ENCODE results near the gene LAMB4.

Gene LAMB4

GRCh38 chr7:108130261-108130660, at the start of gene LAMB4:
Gene LAMB4 (minus strand): TSS chr7:108130361. CDS start chr7:108123164, 7,197 bp downstream.
- H3K27me3 ChIP-seq (ENCODE audit: control insufficient read depth, insufficient read depth, low read length) = no peaks in the 10 kb centered on the region
- H3K4me1 ChIP-seq (ENCODE audit: control insufficient read depth, insufficient read depth, low read length) = peaks cover 5% of the 10 kb centered on the region
- H3K9me3 ChIP-seq (ENCODE audit: control insufficient read depth, insufficient read depth, low read length) = no peaks in the 10 kb centered on the region
- no peaks in the 10 kb centered on the region for H3K36me3 ChIP-seq (ENCODE audit: control insufficient read depth, insufficient read depth, low read length)
- H3K4me3 ChIP-seq (ENCODE audit: low read depth, low read length) = no peak within 1 kb of the TSS
- no peak within 1 kb of the TSS for H3K9ac ChIP-seq (ENCODE audit: low read depth, low read length)

- Histone ChIP-seq H3K27me3 (ENCODE audit: control insufficient read depth, insufficient read depth, low read length) (no peaks in the 10 kb centered on the region), H3K4me3 (ENCODE audit: low read depth, low read length) (no peak overlapping the region), H3K9me3 (ENCODE audit: control insufficient read depth, insufficient read depth, low read length) (no peaks in the 10 kb centered on the region), H3K4me1 (ENCODE audit: control insufficient read depth, insufficient read depth, low read length) (peaks cover 2% of the 10 kb centered on the region), H3K36me3 (ENCODE audit: control insufficient read depth, insufficient read depth, low read length) (no peaks in the 10 kb centered on the region), H3K9ac (ENCODE audit: low read depth, low read length) (no peak overlapping the region)
Observed at GRCh38 chr7:108178398-108178797, 48.2 kb upstream of the LAMB4 start.

- Histone ChIP-seq H3K4me3 (ENCODE audit: low read depth, low read length) (no peak overlapping the region), H3K9ac (ENCODE audit: low read depth, low read length) (no peak overlapping the region), H3K4me1 (ENCODE audit: control insufficient read depth, insufficient read depth, low read length) (peaks cover 5% of the 10 kb centered on the region), H3K27me3 (ENCODE audit: control insufficient read depth, insufficient read depth, low read length) (no peaks in the 10 kb centered on the region), H3K9me3 (ENCODE audit: control insufficient read depth, insufficient read depth, low read length) (no peaks in the 10 kb centered on the region), H3K36me3 (ENCODE audit: control insufficient read depth, insufficient read depth, low read length) (no peaks in the 10 kb centered on the region)
Observed at GRCh38 chr7:108171164-108171563, 41.0 kb upstream of the LAMB4 start.

- H3K4me3 ChIP-seq (ENCODE audit: low read depth, low read length) = no peak overlapping the region
- H3K9me3 ChIP-seq (ENCODE audit: control insufficient read depth, insufficient read depth, low read length) = no peaks in the 10 kb centered on the region
- H3K4me1 ChIP-seq (ENCODE audit: control insufficient read depth, insufficient read depth, low read length) = peaks cover 5% of the 10 kb centered on the region
- H3K36me3 ChIP-seq (ENCODE audit: control insufficient read depth, insufficient read depth, low read length) = no peaks in the 10 kb centered on the region
- H3K27me3 ChIP-seq (ENCODE audit: control insufficient read depth, insufficient read depth, low read length) = no peaks in the 10 kb centered on the region
- H3K9ac ChIP-seq (ENCODE audit: low read depth, low read length) = no peak overlapping the region
Observed at GRCh38 chr7:108170251-108170650, 40.1 kb upstream of the LAMB4 start.

GRCh38 chr7:108167460-108167859, 37.3 kb upstream of the LAMB4 start:
- H3K27me3 ChIP-seq (ENCODE audit: control insufficient read depth, insufficient read depth, low read length) = no peaks in the 10 kb centered on the region
- no peaks in the 10 kb centered on the region for H3K36me3 ChIP-seq (ENCODE audit: control insufficient read depth, insufficient read depth, low read length)
- H3K4me1 ChIP-seq (ENCODE audit: control insufficient read depth, insufficient read depth, low read length) = peaks cover 5% of the 10 kb centered on the region
- no peak overlapping the region for H3K4me3 ChIP-seq (ENCODE audit: low read depth, low read length)
- H3K9me3 ChIP-seq (ENCODE audit: control insufficient read depth, insufficient read depth, low read length) = no peaks in the 10 kb centered on the region
- no peak overlapping the region for H3K9ac ChIP-seq (ENCODE audit: low read depth, low read length)

- Histone ChIP-seq H3K4me3 (ENCODE audit: low read depth, low read length) (no peak overlapping the region), H3K9me3 (ENCODE audit: control insufficient read depth, insufficient read depth, low read length) (no peaks in the 10 kb centered on the region), H3K4me1 (ENCODE audit: control insufficient read depth, insufficient read depth, low read length) (peaks cover 5% of the 10 kb centered on the region), H3K9ac (ENCODE audit: low read depth, low read length) (no peak overlapping the region), H3K36me3 (ENCODE audit: control insufficient read depth, insufficient read depth, low read length) (no peaks in the 10 kb centered on the region), H3K27me3 (ENCODE audit: control insufficient read depth, insufficient read depth, low read length) (no peaks in the 10 kb centered on the region)
Observed at GRCh38 chr7:108166687-108167086, 36.5 kb upstream of the LAMB4 start.

- Histone ChIP-seq H3K4me1 (ENCODE audit: control insufficient read depth, insufficient read depth, low read length) (no peaks in the 10 kb centered on the region), H3K9ac (ENCODE audit: low read depth, low read length) (no peak overlapping the region), H3K4me3 (ENCODE audit: low read depth, low read length) (no peak overlapping the region), H3K9me3 (ENCODE audit: control insufficient read depth, insufficient read depth, low read length) (no peaks in the 10 kb centered on the region), H3K27me3 (ENCODE audit: control insufficient read depth, insufficient read depth, low read length) (no peaks in the 10 kb centered on the region), H3K36me3 (ENCODE audit: control insufficient read depth, insufficient read depth, low read length) (no peaks in the 10 kb centered on the region)
Observed at GRCh38 chr7:108165723-108166122, 35.6 kb upstream of the LAMB4 start.

GRCh38 chr7:108164946-108165345, 34.8 kb upstream of the LAMB4 start:
- no peaks in the 10 kb centered on the region for H3K36me3 ChIP-seq (ENCODE audit: control insufficient read depth, insufficient read depth, low read length)
- H3K9me3 ChIP-seq (ENCODE audit: control insufficient read depth, insufficient read depth, low read length) = no peaks in the 10 kb centered on the region
- H3K27me3 ChIP-seq (ENCODE audit: control insufficient read depth, insufficient read depth, low read length) = no peaks in the 10 kb centered on the region

GRCh38 chr7:108164342-108164741, 34.2 kb upstream of the LAMB4 start:
- Histone ChIP-seq H3K9me3 (ENCODE audit: control insufficient read depth, insufficient read depth, low read length) (no peaks in the 10 kb centered on the region), H3K9ac (ENCODE audit: low read depth, low read length) (no peak overlapping the region), H3K4me1 (ENCODE audit: control insufficient read depth, insufficient read depth, low read length) (no peaks in the 10 kb centered on the region), H3K36me3 (ENCODE audit: control insufficient read depth, insufficient read depth, low read length) (no peaks in the 10 kb centered on the region), H3K4me3 (ENCODE audit: low read depth, low read length) (no peak overlapping the region), H3K27me3 (ENCODE audit: control insufficient read depth, insufficient read depth, low read length) (no peaks in the 10 kb centered on the region)

More at GRCh38 chr7:108164946-108165345, 34.8 kb upstream of the LAMB4 start:
- Histone ChIP-seq H3K4me3 (ENCODE audit: low read depth, low read length) (no peak overlapping the region), H3K4me1 (ENCODE audit: control insufficient read depth, insufficient read depth, low read length) (no peaks in the 10 kb centered on the region), H3K9ac (ENCODE audit: low read depth, low read length) (no peak overlapping the region)

GRCh38 chr7:108158776-108159175, 28.6 kb upstream of the LAMB4 start:
- no peaks in the 10 kb centered on the region for H3K9me3 ChIP-seq (ENCODE audit: control insufficient read depth, insufficient read depth, low read length)
- H3K4me3 ChIP-seq (ENCODE audit: low read depth, low read length) = no peak overlapping the region
- no peaks in the 10 kb centered on the region for H3K27me3 ChIP-seq (ENCODE audit: control insufficient read depth, insufficient read depth, low read length)
- no peak overlapping the region for H3K9ac ChIP-seq (ENCODE audit: low read depth, low read length)
- no peaks in the 10 kb centered on the region for H3K4me1 ChIP-seq (ENCODE audit: control insufficient read depth, insufficient read depth, low read length)
- H3K36me3 ChIP-seq (ENCODE audit: control insufficient read depth, insufficient read depth, low read length) = no peaks in the 10 kb centered on the region

- Histone ChIP-seq H3K9ac (ENCODE audit: low read depth, low read length) (no peak overlapping the region), H3K27me3 (ENCODE audit: control insufficient read depth, insufficient read depth, low read length) (no peaks in the 10 kb centered on the region), H3K36me3 (ENCODE audit: control insufficient read depth, insufficient read depth, low read length) (no peaks in the 10 kb centered on the region), H3K4me1 (ENCODE audit: control insufficient read depth, insufficient read depth, low read length) (no peaks in the 10 kb centered on the region), H3K4me3 (ENCODE audit: low read depth, low read length) (no peak overlapping the region), H3K9me3 (ENCODE audit: control insufficient read depth, insufficient read depth, low read length) (no peaks in the 10 kb centered on the region)
Observed at GRCh38 chr7:108157606-108158335, 27.6 kb upstream of the LAMB4 start.

GRCh38 chr7:108156897-108157605, 26.9 kb upstream of the LAMB4 start:
- Histone ChIP-seq H3K4me1 (ENCODE audit: control insufficient read depth, insufficient read depth, low read length) (no peaks in the 10 kb centered on the region), H3K27me3 (ENCODE audit: control insufficient read depth, insufficient read depth, low read length) (no peaks in the 10 kb centered on the region), H3K9ac (ENCODE audit: low read depth, low read length) (no peak overlapping the region), H3K4me3 (ENCODE audit: low read depth, low read length) (no peak overlapping the region), H3K36me3 (ENCODE audit: control insufficient read depth, insufficient read depth, low read length) (no peaks in the 10 kb centered on the region), H3K9me3 (ENCODE audit: control insufficient read depth, insufficient read depth, low read length) (no peaks in the 10 kb centered on the region)
